Nephron progenitor cell (in vitro differentiated cells): Measurements from ENCODE around the gene IL15RA.

ENCODE experiments used
- DNase-seq: peaks from one replicate; pipeline ENCODE4 v3.0.0; 2021
- H3K27ac Mint-ChIP-seq: 2 replicates; pipeline ENCODE4 v1.8.0; 2021; ENCODE audit warnings: mild to moderate bottlenecking, moderate library complexity, mixed read lengths
- H3K27me3 Mint-ChIP-seq: 2 replicates; pipeline ENCODE4 v1.8.0; 2021; ENCODE audit warnings: mild to moderate bottlenecking, low read depth, mixed read lengths; ENCODE audit not compliant: poor library complexity
- H3K36me3 Mint-ChIP-seq: 2 replicates; pipeline ENCODE4 v1.8.0; 2021; ENCODE audit warnings: low read depth, mixed read lengths
- H3K4me1 Mint-ChIP-seq: 2 replicates; pipeline ENCODE4 v1.8.0; 2021; ENCODE audit warnings: mixed read lengths
- H3K4me3 Mint-ChIP-seq: 2 replicates; pipeline ENCODE4 v1.8.0; 2021; ENCODE audit warnings: mild to moderate bottlenecking, moderate library complexity, mixed read lengths
- H3K9me3 Mint-ChIP-seq: 2 replicates; pipeline ENCODE4 v1.8.0; 2021; ENCODE audit warnings: mild to moderate bottlenecking, moderate library complexity, mixed read lengths
- CTCF ChIP-seq: fragments of 200-600 bp; sonication (generic); IDR thresholded peaks from 2 replicates; pipeline ENCODE4 v1.5.0; 2021; ENCODE audit warnings: antibody characterized with exemption

Gene IL15RA

GRCh38 chr10:5960070-5960972 lies 17.0 kb downstream of the IL15RA start:
- Mint-ChIP-seq H3K9me3 (no peaks in the 10 kb centered on the region), H3K4me1 (peaks cover 9% of the 10 kb centered on the region), H3K27ac (no peak overlapping the region), H3K4me3 (no peak overlapping the region), H3K27me3 (peaks cover 16% of the 10 kb centered on the region), H3K36me3 (no peaks in the 10 kb centered on the region)
- TF ChIP-seq CTCF = no peak
- DNase-seq = no peak

GRCh38 chr10:5959581-5960069 lies 17.7 kb downstream of the IL15RA start:
- TF ChIP-seq CTCF = no peak
- Mint-ChIP-seq H3K36me3 (no peaks in the 10 kb centered on the region), H3K4me3 (no peak overlapping the region), H3K27ac (no peak overlapping the region), H3K9me3 (no peaks in the 10 kb centered on the region), H3K4me1 (peaks cover 9% of the 10 kb centered on the region), H3K27me3 (peaks cover 16% of the 10 kb centered on the region)
- no peak for DNase-seq

- no peak for TF ChIP-seq CTCF
- Mint-ChIP-seq H3K4me1 (peaks cover 9% of the 10 kb centered on the region), H3K4me3 (no peak overlapping the region), H3K27me3 (peaks cover 14% of the 10 kb centered on the region), H3K27ac (no peak overlapping the region), H3K9me3 (no peaks in the 10 kb centered on the region), H3K36me3 (no peaks in the 10 kb centered on the region)
- DNase-seq = no peak
Observed at GRCh38 chr10:5959142-5959541, 18.2 kb downstream of the IL15RA start.

GRCh38 chr10:5958675-5959074 lies 18.7 kb downstream of the IL15RA start:
- Mint-ChIP-seq H3K36me3 (no peaks in the 10 kb centered on the region), H3K4me3 (no peak overlapping the region), H3K9me3 (no peaks in the 10 kb centered on the region), H3K27me3 (peaks cover 14% of the 10 kb centered on the region), H3K27ac (no peak overlapping the region), H3K4me1 (peaks cover 9% of the 10 kb centered on the region)
- TF ChIP-seq CTCF = no peak
- no peak for DNase-seq

- Mint-ChIP-seq H3K27ac (no peak overlapping the region), H3K4me3 (no peak overlapping the region), H3K36me3 (no peaks in the 10 kb centered on the region), H3K27me3 (peaks cover 16% of the 10 kb centered on the region), H3K4me1 (peaks cover 9% of the 10 kb centered on the region), H3K9me3 (no peaks in the 10 kb centered on the region)
- DNase-seq = no peak
- TF ChIP-seq CTCF = no peak
Observed at GRCh38 chr10:5958077-5958476, 19.3 kb downstream of the IL15RA start.
